ENCODE measurements around the gene TTLL6.

DNA sequence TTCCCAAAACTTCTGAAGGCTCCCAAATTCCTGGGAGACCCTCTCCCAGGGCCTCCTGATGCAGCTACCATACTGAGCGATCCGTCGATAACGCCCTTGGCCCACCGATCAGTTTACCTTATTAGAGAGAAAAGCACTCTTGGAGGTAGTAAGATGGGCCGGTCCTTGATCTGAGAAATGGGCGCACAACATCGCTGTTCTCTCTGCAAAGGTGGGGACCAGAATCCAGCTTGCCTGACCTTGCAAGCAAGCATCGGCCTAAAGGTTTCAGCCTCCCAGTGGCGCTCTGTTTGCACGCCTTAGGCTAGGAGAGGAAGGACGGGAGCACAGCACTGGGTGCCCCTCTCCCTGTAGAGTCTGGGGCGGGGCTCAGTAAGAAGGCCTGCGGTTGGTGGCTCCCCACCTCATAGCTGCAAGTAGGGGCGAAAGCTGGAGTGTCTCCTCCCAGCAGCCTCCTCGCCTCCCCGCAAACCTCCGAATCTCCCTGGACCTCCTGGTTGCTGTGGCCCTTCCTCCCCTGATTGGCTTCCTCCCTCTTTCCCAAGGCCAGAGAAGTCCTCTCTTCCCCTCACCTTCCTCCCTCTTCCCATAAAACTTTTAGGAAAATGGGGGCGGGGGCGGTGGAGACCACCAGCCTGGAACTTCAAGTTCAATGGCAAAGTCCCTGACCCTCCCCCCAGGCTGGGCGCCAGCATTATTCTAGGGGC lies 94.7 kb downstream of the TTLL6 start, which contains the start of gene PRAC1:
- no peak for TF ChIP-seq CTCF (IDR thresholded peaks at IDR 0.05)
- TF ChIP-seq POLR2A (IDR thresholded peaks at IDR 0.05): no peak
